Tibial artery (tissue), 4 donors: Measurements from ENCODE around the gene PRKCG.

Experiments
- DNase-seq, 2 donors: peaks; one replicate each; pipeline ENCODE4 v3.0.0-alpha.2; 2019
- H3K27ac ChIP-seq, 2 donors: fragments of 200-600 bp; sonication (generic) in 1 of 2; 1 replicate in 1 of 2; 2 replicates in 1 of 2; pipeline ENCODE4 v1.5.1; 2018 to 2019; ENCODE audit warnings: mild to moderate bottlenecking in 1 of 2
- H3K27me3 ChIP-seq, 2 donors: fragments of 200-600 bp; sonication (generic) in 1 of 2; one replicate each; pipeline versions ENCODE4 v1.5.1 to v1.6.0; 2016 to 2019
- H3K36me3 ChIP-seq, 3 donors: fragments of 200-600 bp; sonication (generic) in 2 of 3; one replicate each; pipeline ENCODE4 v1.5.1; 2016 to 2019; ENCODE audit warnings: mild to moderate bottlenecking in 2 of 3
- H3K4me1 ChIP-seq, 4 donors: fragments of 200-600 bp; sonication (generic) in 2 of 4; 1 replicate in 3 of 4; 2 replicates in 1 of 4; pipeline ENCODE4 v1.5.1; 2016 to 2019
- H3K4me3 ChIP-seq, 2 donors: fragments of 200-600 bp; sonication (generic) in 1 of 2; 1 replicate in 1 of 2; 2 replicates in 1 of 2; pipeline ENCODE4 v1.5.1; 2018 to 2019; ENCODE audit warnings: mild to moderate bottlenecking in 2 of 2
- H3K9me3 ChIP-seq, 3 donors: fragments of 200-600 bp; sonication (generic) in 1 of 3; one replicate each; pipeline ENCODE4 v1.5.1; 2016 to 2019
- intact Hi-C: fragments of 100-400 bp; cut with DNase I; formaldehyde crosslinking; loops from one replicate; pipeline ENCODE4 v1.15.0; 2023; ENCODE audit warnings: low total_unique reads
- TF ChIP-seq, protein P1 (sequence below), 2 experiments: fragments of 200-600 bp in 1 of 2; fragments of 450-650 bp in 1 of 2; IDR thresholded peaks; one replicate each; pipeline ENCODE4 v1.5.1; 2017 to 2019; ENCODE audit warnings: antibody characterized with exemption in 2 of 2, mild to moderate bottlenecking in 1 of 2, moderate library complexity in 1 of 2

Gene PRKCG

DNA sequence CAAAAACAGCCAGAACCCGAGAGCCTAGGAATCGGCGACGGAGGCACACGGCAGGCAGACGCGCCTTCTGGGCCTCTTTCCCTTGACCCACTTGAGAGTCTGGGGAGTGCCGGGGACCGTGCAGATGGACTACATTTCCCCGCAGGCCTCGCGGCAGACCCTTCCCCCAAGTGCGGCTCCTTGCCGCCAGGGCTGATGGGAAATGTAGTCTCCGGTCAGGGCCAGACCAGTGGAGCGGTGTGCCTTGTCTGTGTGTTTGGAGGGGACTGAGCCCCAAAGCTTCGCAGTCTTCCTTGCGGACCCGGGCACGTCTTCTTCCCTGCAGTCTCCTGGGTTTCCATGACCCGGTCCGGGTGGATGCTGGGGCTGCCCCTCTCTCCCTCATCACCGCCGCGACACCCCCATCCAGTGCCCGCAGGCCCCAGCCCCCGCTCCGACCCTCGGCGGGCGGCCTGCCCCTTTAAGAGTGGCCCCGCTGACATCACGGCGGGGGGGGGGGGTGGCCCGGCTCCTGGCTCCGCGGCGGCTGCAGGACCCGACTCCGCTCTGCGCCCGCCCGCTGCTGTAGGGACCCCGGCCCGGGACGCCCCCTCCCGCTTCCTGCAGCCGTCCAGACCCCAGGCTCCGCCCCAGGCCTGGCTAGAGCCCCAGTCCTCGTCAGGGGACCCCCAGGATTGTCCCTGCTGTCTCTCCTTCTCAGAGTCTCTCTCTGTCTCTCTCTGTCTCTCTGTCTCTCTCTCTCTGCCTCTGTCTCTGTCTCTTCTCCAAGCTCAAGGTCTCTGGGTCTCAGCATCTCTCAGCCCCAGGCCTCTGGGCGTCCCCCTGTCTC, 26.3 kb downstream of the PRKCG start:
- no peak overlapping the region for H3K4me3 ChIP-seq

DNA sequence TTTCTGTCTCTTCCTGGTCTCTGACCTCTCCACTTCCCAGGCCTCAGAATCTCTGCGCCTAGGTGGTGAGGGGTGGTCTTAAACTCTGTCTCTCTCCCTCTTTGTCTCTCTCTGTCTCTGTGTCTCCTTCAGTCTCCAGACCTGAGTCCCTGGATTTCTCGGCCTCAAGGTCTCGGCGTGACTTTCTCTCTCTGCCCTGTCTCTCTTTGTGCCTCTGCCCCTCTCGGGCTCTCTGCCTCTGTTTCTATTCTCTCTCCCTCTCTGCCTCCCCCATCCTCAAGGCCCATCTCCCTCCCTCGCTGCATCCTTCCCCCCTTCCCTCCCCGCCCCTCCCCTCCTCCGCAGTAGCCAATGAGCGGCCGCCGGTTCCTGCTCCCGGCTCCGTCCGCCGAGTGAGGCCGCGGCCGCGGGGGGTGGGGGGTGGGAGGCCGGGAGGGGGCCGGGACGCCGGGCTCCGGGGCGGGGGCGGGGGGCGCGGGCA, 27.0 kb downstream of the PRKCG start, which contains the start of gene CACNG7:
TSS of gene CACNG7 (plus strand) at position 344 of the 481 bp plus-strand sequence. CDS start 3,554 bp downstream, outside the sequence.
- H3K4me3 ChIP-seq, result no peak within 1 kb of the TSS

More for the DNA sequence above, 26.3 kb downstream of the PRKCG start:
- no peak overlapping the region for H3K27ac ChIP-seq
- no peaks in the 10 kb centered on the region for H3K36me3 ChIP-seq
- DNase-seq, result no peak
- TF ChIP-seq, protein P1, sequence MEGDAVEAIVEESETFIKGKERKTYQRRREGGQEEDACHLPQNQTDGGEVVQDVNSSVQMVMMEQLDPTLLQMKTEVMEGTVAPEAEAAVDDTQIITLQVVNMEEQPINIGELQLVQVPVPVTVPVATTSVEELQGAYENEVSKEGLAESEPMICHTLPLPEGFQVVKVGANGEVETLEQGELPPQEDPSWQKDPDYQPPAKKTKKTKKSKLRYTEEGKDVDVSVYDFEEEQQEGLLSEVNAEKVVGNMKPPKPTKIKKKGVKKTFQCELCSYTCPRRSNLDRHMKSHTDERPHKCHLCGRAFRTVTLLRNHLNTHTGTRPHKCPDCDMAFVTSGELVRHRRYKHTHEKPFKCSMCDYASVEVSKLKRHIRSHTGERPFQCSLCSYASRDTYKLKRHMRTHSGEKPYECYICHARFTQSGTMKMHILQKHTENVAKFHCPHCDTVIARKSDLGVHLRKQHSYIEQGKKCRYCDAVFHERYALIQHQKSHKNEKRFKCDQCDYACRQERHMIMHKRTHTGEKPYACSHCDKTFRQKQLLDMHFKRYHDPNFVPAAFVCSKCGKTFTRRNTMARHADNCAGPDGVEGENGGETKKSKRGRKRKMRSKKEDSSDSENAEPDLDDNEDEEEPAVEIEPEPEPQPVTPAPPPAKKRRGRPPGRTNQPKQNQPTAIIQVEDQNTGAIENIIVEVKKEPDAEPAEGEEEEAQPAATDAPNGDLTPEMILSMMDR (IDR thresholded peaks at IDR 0.05), result no peak
- H3K9me3 ChIP-seq, result no peaks in the 10 kb centered on the region
- H3K4me1 ChIP-seq, result peaks cover 0 to 29% (median 20%) of the 10 kb centered on the region in 4 donors
- intact Hi-C loops, result no loop called here
- peaks cover 8 to 93% of the 10 kb centered on the region in 2 donors for H3K27me3 ChIP-seq

DNA sequence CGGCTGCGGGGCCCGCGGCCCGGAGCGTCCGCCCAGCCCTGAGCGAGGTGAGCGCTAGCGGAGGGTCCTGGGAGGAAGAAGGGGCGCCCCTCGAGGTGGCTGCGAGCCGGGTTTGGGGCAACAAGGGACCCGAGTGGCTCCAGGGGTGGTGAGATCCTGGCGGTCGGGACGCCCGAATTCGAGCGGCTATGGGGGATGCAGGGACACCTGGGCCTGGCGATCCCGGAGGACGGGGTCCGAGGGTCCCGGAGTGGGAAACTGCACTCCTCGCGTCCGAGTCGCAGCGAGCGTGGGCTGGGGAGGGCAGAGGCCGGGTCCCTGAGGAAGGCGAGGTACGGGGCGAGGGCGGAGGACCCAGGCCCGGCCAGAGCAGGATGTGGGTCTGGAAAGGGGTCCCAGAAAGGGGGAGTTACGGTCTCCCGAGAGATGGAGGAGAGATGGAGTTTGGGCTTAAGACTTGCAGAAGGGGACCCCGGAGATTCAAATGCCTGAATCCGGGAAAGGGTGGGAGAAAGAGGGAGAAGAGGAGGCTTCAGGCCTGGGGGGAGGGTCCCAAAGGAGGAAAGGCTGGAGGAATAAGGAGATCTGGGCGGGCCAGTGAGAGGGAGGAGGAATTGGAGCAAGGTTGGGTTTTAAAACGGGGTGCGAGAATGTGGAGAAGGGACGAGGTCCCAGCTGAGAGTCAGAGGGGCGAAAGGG, 27.6 kb downstream of the PRKCG start:
- intact Hi-C loops, result no loop called here

More for the DNA sequence above, 27.0 kb downstream of the PRKCG start, which contains the start of gene CACNG7:
- intact Hi-C loops, result no loop called here
- no peak for DNase-seq
- Histone ChIP-seq H3K9me3 (no peaks in the 10 kb centered on the region), H3K27me3 (peaks cover 8 to 96% of the 10 kb centered on the region in 2 donors), H3K27ac (no peak within 1 kb of the TSS), H3K4me1 (peaks cover 0 to 29% (median 20%) of the 10 kb centered on the region in 4 donors), H3K36me3 (no peaks in the 10 kb centered on the region)
- TF ChIP-seq, protein P1 (IDR thresholded peaks at IDR 0.05), result no peak

DNA sequence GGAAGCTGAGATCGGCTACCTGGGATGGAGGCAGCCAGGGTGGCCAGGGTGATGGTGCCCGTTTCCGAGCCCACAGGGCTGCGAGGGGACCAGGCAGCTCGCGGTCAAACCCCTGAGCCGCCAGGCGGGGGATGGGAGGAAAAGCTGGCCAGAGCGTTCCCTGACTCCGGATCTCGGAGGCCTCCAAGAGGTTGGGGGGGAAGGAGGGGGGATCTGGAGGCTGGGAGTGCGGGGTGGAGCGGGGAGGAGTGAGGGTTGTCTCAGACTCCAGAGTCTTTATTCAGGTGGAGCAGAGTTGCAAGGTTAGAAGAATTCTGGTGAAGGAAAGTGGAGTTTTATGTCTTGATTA, 28.1 kb downstream of the PRKCG start:
- peaks cover 8 to 92% of the 10 kb centered on the region in 2 donors for H3K27me3 ChIP-seq
- DNase-seq, result no peak
- TF ChIP-seq, protein P1 (IDR thresholded peaks at IDR 0.05), result no peak
- peaks cover 0 to 29% (median 20%) of the 10 kb centered on the region in 4 donors for H3K4me1 ChIP-seq
- H3K9me3 ChIP-seq, result no peaks in the 10 kb centered on the region
- no peak overlapping the region for H3K27ac ChIP-seq
- intact Hi-C loops, result no loop called here
- H3K36me3 ChIP-seq, result no peaks in the 10 kb centered on the region
- H3K4me3 ChIP-seq, result no peak overlapping the region

More for the DNA sequence above, 27.6 kb downstream of the PRKCG start:
- H3K4me1 ChIP-seq, result peaks cover 0 to 29% (median 20%) of the 10 kb centered on the region in 4 donors
- no peak overlapping the region for H3K4me3 ChIP-seq
- H3K27ac ChIP-seq, result no peak overlapping the region
- no peaks in the 10 kb centered on the region for H3K36me3 ChIP-seq
- peaks cover 8 to 96% of the 10 kb centered on the region in 2 donors for H3K27me3 ChIP-seq
- no peak for DNase-seq
- TF ChIP-seq, protein P1 (IDR thresholded peaks at IDR 0.05), result no peak
- H3K9me3 ChIP-seq, result no peaks in the 10 kb centered on the region

DNA sequence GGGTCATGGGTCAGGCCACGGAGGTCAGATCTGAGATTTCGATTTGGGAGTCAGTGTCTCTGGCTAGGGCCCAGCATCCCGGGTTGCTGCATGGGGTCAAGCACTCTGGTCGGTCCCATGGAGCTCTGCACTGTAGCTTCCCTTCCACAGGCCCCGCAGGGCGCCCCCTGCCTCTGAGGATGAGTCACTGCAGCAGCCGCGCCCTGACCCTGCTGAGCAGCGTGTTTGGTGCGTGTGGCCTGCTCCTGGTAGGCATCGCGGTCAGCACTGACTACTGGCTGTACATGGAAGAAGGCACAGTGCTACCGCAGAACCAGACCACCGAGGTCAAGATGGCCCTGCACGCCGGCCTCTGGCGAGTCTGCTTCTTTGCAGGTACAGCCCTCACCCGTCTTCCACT, 30.7 kb downstream of the PRKCG start:
- Histone ChIP-seq H3K4me1 (peaks cover 0 to 20% (median 16%) of the 10 kb centered on the region in 4 donors), H3K27me3 (peaks cover 8 to 68% of the 10 kb centered on the region in 2 donors), H3K9me3 (no peaks in the 10 kb centered on the region), H3K4me3 (no peak overlapping the region), H3K36me3 (no peaks in the 10 kb centered on the region), H3K27ac (no peak overlapping the region)
- intact Hi-C loops, result no loop called here
- DNase-seq, result no peak
- TF ChIP-seq, protein P1 (IDR thresholded peaks at IDR 0.05), result no peak
